WTC11 (cell line): Measurements from ENCODE around the gene CNTNAP2.

Source experiments
- AFF4 ChIP-seq: sonication (generic); formaldehyde crosslinking; IDR thresholded peaks from 2 replicates; pipeline ENCODE4 v1.8.1; 2023; ENCODE audit warnings: mild to moderate bottlenecking, missing genetic modification reagents, borderline replicate concordance
- CTCF ChIP-seq: fragments of 200-600 bp; IDR thresholded peaks from 2 replicates; pipeline ENCODE4 v1.8.0; 2022; ENCODE audit warnings: antibody characterized with exemption
- E2F4 ChIP-seq: sonication (generic); formaldehyde crosslinking; IDR thresholded peaks from 2 replicates; pipeline ENCODE4 v1.8.1; 2022; ENCODE audit warnings: low read depth, mild to moderate bottlenecking, moderate library complexity, missing genetic modification reagents, borderline replicate concordance
- ELF4 ChIP-seq: sonication (generic); formaldehyde crosslinking; IDR thresholded peaks from 2 replicates; pipeline ENCODE4 v1.8.1; 2022; ENCODE audit warnings: low read depth, mild to moderate bottlenecking, moderate library complexity, missing genetic modification reagents
- HMGXB4 ChIP-seq: sonication (generic); formaldehyde crosslinking; IDR thresholded peaks from 2 replicates; pipeline ENCODE4 v1.8.1; 2023; ENCODE audit warnings: mild to moderate bottlenecking, moderate library complexity, missing genetic modification reagents
- IRF1 ChIP-seq: sonication (generic); formaldehyde crosslinking; IDR thresholded peaks from 2 replicates; pipeline ENCODE4 v1.8.0; 2023; ENCODE audit warnings: missing genetic modification reagents
- IRF2 ChIP-seq: sonication (generic); formaldehyde crosslinking; IDR thresholded peaks from 2 replicates; pipeline ENCODE4 v1.8.0; 2022; ENCODE audit warnings: low read depth, missing genetic modification reagents, borderline replicate concordance
- JUN ChIP-seq: sonication (generic); formaldehyde crosslinking; IDR thresholded peaks from 2 replicates; pipeline ENCODE4 v1.8.0; 2023; ENCODE audit warnings: mild to moderate bottlenecking, missing genetic modification reagents
- KAT7 ChIP-seq: sonication (generic); formaldehyde crosslinking; IDR thresholded peaks from 2 replicates; pipeline ENCODE4 v1.8.1; 2023; ENCODE audit warnings: missing genetic modification reagents, mild to moderate bottlenecking, borderline replicate concordance
- RELA ChIP-seq: sonication (generic); formaldehyde crosslinking; IDR thresholded peaks from 2 replicates; pipeline ENCODE4 v1.8.1; 2022; ENCODE audit warnings: missing genetic modification reagents, mild to moderate bottlenecking, borderline replicate concordance
- TCF7 ChIP-seq: sonication (generic); formaldehyde crosslinking; IDR thresholded peaks from 2 replicates; pipeline ENCODE4 v1.8.0; 2022; ENCODE audit warnings: mild to moderate bottlenecking, low read depth, missing genetic modification reagents, moderate library complexity
- ZBTB21 ChIP-seq: sonication (generic); formaldehyde crosslinking; IDR thresholded peaks from 2 replicates; pipeline ENCODE4 v1.8.1; 2023; ENCODE audit warnings: mild to moderate bottlenecking, missing genetic modification reagents, borderline replicate concordance
- TF ChIP-seq, protein P1 (sequence below): sonication (generic); formaldehyde crosslinking; IDR thresholded peaks from 2 replicates; pipeline ENCODE4 v1.8.0; 2022; ENCODE audit warnings: mild to moderate bottlenecking, missing genetic modification reagents
- TF ChIP-seq, protein P2 (sequence below): sonication (generic); formaldehyde crosslinking; IDR thresholded peaks from 2 replicates; pipeline ENCODE4 v1.8.1; 2023; ENCODE audit warnings: mild to moderate bottlenecking, missing genetic modification reagents

- no peak for TF ChIP-seq CTCF
- no peak for TF ChIP-seq RELA (CRISPR knock-in tag)
- TF ChIP-seq TCF7 (CRISPR knock-in tag) = no peak
- no peak for TF ChIP-seq AFF4 (CRISPR knock-in tag)
- TF ChIP-seq IRF1 = no peak
- TF ChIP-seq ZBTB21 = no peak
- TF ChIP-seq KAT7 (CRISPR knock-in tag) = no peak
- TF ChIP-seq JUN (CRISPR knock-in tag) = no peak
- TF ChIP-seq, protein P1, sequence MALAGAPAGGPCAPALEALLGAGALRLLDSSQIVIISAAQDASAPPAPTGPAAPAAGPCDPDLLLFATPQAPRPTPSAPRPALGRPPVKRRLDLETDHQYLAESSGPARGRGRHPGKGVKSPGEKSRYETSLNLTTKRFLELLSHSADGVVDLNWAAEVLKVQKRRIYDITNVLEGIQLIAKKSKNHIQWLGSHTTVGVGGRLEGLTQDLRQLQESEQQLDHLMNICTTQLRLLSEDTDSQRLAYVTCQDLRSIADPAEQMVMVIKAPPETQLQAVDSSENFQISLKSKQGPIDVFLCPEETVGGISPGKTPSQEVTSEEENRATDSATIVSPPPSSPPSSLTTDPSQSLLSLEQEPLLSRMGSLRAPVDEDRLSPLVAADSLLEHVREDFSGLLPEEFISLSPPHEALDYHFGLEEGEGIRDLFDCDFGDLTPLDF = no peak
- TF ChIP-seq, protein P2, sequence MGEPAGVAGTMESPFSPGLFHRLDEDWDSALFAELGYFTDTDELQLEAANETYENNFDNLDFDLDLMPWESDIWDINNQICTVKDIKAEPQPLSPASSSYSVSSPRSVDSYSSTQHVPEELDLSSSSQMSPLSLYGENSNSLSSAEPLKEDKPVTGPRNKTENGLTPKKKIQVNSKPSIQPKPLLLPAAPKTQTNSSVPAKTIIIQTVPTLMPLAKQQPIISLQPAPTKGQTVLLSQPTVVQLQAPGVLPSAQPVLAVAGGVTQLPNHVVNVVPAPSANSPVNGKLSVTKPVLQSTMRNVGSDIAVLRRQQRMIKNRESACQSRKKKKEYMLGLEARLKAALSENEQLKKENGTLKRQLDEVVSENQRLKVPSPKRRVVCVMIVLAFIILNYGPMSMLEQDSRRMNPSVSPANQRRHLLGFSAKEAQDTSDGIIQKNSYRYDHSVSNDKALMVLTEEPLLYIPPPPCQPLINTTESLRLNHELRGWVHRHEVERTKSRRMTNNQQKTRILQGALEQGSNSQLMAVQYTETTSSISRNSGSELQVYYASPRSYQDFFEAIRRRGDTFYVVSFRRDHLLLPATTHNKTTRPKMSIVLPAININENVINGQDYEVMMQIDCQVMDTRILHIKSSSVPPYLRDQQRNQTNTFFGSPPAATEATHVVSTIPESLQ = no peak
- TF ChIP-seq IRF2 (CRISPR knock-in tag) = no peak
- no peak for TF ChIP-seq HMGXB4 (CRISPR knock-in tag)
- TF ChIP-seq ELF4 (CRISPR knock-in tag) = no peak
- TF ChIP-seq E2F4 (CRISPR knock-in tag) = no peak
These were observed 715.3 kb downstream of the CNTNAP2 start for GRCh38 chr7:146831875-146832274.
